B cell (primary cell): Measurements from ENCODE around the gene JADE3. TPM values are rescaled to one million over a fixed set of nuclear protein-coding genes. Genes with fewer than 3 reads are reported as not detected.

Source experiments
- ATAC-seq: fragments of 200-7000 bp; cut with Tn5 transposase; one replicate; pipeline ENCODE4 v1.10.0; 2021; ENCODE audit warnings: low read depth, mild to moderate bottlenecking, moderate number of reproducible peaks, moderate library complexity
- CTCF ChIA-PET: fragments of 350-600 bp; sonication (Branson Sonifier 250); formaldehyde crosslinking; loops from one replicate; lab custom pipeline; 2021; ENCODE audit warnings: antibody characterized with exemption, inconsistent platforms; lab: Charles Lee
- POLR2A ChIA-PET: fragments of 350-600 bp; sonication (Branson Sonifier 250); formaldehyde crosslinking; loops from one replicate; lab custom pipeline; 2021; ENCODE audit warnings: antibody characterized with exemption; lab: Charles Lee
- DNase-seq: peaks from one replicate; pipeline ENCODE4 v3.0.0; 2013
- H2AFZ ChIP-seq: 2 replicates; pipeline ENCODE4 v1.6.1; 2012; ENCODE audit warnings: mild to moderate bottlenecking, low read depth, low read length; ENCODE audit not compliant: insufficient read depth, poor library complexity, severe bottlenecking
- H3K27ac ChIP-seq, 2 donors: 1 replicate in 1 of 2; 2 replicates in 1 of 2; pipeline ENCODE4 v1.5.1; 2012 to 2013; ENCODE audit warnings: low read length in 2 of 2, mild to moderate bottlenecking in 2 of 2, moderate library complexity in 1 of 2
- H3K27me3 ChIP-seq, 4 experiments: fragments of 200-600 bp in 1 of 4; sonication (generic) in 1 of 4; replicated peaks in 1 of 4; 1 replicate in 2 of 4; 2 replicates in 2 of 4; pipeline versions ENCODE4 v1.6.1 to v1.7.0; 2013 to 2016; ENCODE audit warnings: low read length in 3 of 4, mild to moderate bottlenecking in 2 of 4, mixed read lengths in 1 of 4, moderate library complexity in 1 of 4; ENCODE audit not compliant: insufficient read depth in 4 of 4, control insufficient read depth in 3 of 4; ENCODE audit errors: control extremely low read depth in 1 of 4
- H3K36me3 ChIP-seq, 2 experiments: replicated peaks in 1 of 2; 1 replicate in 1 of 2; 2 replicates in 1 of 2; pipeline versions ENCODE4 v1.6.1 to v1.7.1; 2013; ENCODE audit warnings: low read length in 1 of 2; ENCODE audit not compliant: insufficient read depth in 2 of 2, control insufficient read depth in 1 of 2; ENCODE audit errors: control extremely low read depth in 1 of 2, extremely low read depth in 1 of 2
- H3K4me1 ChIP-seq, 2 donors: fragments of 200-600 bp in 1 of 2; sonication (generic) in 1 of 2; 1 replicate in 1 of 2; 2 replicates in 1 of 2; pipeline versions ENCODE4 v1.5.1 to v1.6.1; 2013 to 2017; ENCODE audit warnings: low read length in 2 of 2; ENCODE audit not compliant: control insufficient read depth in 2 of 2, insufficient read depth in 2 of 2
- H3K4me2 ChIP-seq: replicated peaks from 2 replicates; pipeline ENCODE3; 2012; ENCODE audit warnings: mild to moderate bottlenecking, low read depth, low read length; ENCODE audit not compliant: poor library complexity, severe bottlenecking
- H3K4me3 ChIP-seq, 5 experiments: fragments of 200-600 bp in 1 of 5; sonication (generic) in 1 of 5; 1 replicate in 3 of 5; 2 replicates in 2 of 5; pipeline versions ENCODE4 v1.5.1 to v1.7.0; 2011 to 2016; ENCODE audit warnings: low read length in 4 of 5, mild to moderate bottlenecking in 4 of 5, low read depth in 2 of 5, control low read depth in 1 of 5, moderate library complexity in 1 of 5; ENCODE audit not compliant: insufficient read depth in 1 of 5; ENCODE audit errors: control extremely low read depth in 1 of 5, extremely low read depth in 1 of 5
- H3K79me2 ChIP-seq: fragments of 200-600 bp; sonication (generic); one replicate; pipeline ENCODE4 v1.6.0; 2016; ENCODE audit warnings: low read length; ENCODE audit not compliant: control insufficient read depth, insufficient read depth
- H3K9ac ChIP-seq: fragments of 200-600 bp; sonication (generic); 2 replicates; pipeline ENCODE4 v1.6.1; 2017; ENCODE audit warnings: mild to moderate bottlenecking, low read length, moderate library complexity
- H3K9me3 ChIP-seq, 3 donors: one replicate each; pipeline versions ENCODE4 v1.6.1 to v1.7.1; 2013; ENCODE audit warnings: low read length in 2 of 3; ENCODE audit not compliant: control insufficient read depth in 2 of 3, insufficient read depth in 1 of 3; ENCODE audit errors: control extremely low read depth in 1 of 3
- H4K20me1 ChIP-seq: 2 replicates; pipeline ENCODE4 v1.6.0; 2012; ENCODE audit warnings: mild to moderate bottlenecking, low read length; ENCODE audit not compliant: insufficient read depth, control insufficient read depth, poor library complexity, severe bottlenecking
- H3K27ac Mint-ChIP-seq: one replicate; pipeline ENCODE4 v1.8.0; 2021; ENCODE audit warnings: mixed read lengths
- H3K27me3 Mint-ChIP-seq: one replicate; pipeline ENCODE4 v1.8.0; 2021; ENCODE audit warnings: mixed read lengths
- H3K4me1 Mint-ChIP-seq: one replicate; pipeline ENCODE4 v1.8.0; 2021; ENCODE audit warnings: mixed read lengths
- H3K4me3 Mint-ChIP-seq: one replicate; pipeline ENCODE4 v1.8.0; 2021; ENCODE audit warnings: mixed read lengths
- H3K9me3 Mint-ChIP-seq: one replicate; pipeline ENCODE4 v1.8.0; 2022; ENCODE audit warnings: mixed read lengths; ENCODE audit not compliant: insufficient read depth
- EZH2 ChIP-seq: IDR thresholded peaks from 2 replicates; pipeline ENCODE4 v1.6.1; 2012; ENCODE audit warnings: borderline replicate concordance, low read depth, mild to moderate bottlenecking, moderate library complexity, low read length; ENCODE audit not compliant: insufficient read depth, poor library complexity, severe bottlenecking
- WGBS: methylation state at CpG from one replicate; pipeline ENCODE4 v1.1.5; 2013; ENCODE audit warnings: missing lambda C conversion rate; ENCODE audit not compliant: insufficient coverage; 5-methylcytosine and 5-hydroxymethylcytosine counted together
- intact Hi-C: fragments of 100-400 bp; cut with micrococcal nuclease; formaldehyde crosslinking; loops from one replicate; pipeline ENCODE4 v1.10.0; 2022
- polyA plus RNA-seq: library from polyadenylated mRNA; depleted of rRNA; stranded (reverse); fragments of >200 nt; gene quantifications from 2 replicates; pipeline ENCODE4 v1.2.3, GENCODE V29; 2012
- total RNA-seq, 2 donors: library from RNA; stranded (reverse); fragments of 120-200 nt in 1 of 2; gene quantifications; 1 replicate in 1 of 2; 2 replicates in 1 of 2; pipeline versions ENCODE4 v1.2.3 to v1.2.4, GENCODE V29; 2013 to 2022
- TF ChIP-seq, protein P1 (sequence below): fragments of 200-600 bp; IDR thresholded peaks from one replicate; pipeline ENCODE4 v1.8.0; 2022; ENCODE audit warnings: antibody characterized with exemption, mild to moderate bottlenecking

Gene JADE3
- total and polyA plus RNA-seq, 2 donors (not counting 1 experiment from before 2014, with no cell fraction given): 3.6 to 23.4 TPM

DNA sequence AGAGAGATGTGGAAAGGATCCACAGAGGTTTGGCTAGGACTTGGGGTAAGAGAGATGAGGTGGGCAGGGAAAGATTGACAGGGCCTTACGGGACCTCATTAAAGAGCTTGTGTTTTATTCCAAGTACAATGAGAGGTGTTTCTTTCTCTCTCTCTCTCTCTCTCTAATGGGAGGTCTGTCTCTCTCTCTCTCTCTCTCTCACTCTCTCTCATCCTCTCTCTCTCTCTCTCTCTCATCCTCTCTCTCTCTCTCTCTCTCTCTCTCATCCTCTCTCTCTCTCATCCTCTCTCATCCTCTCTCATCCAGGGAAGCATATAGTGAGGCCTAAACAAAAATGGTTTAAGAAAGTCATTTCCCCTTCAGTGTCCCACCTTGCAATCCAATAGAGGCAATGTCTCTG lies 5.4 kb downstream of the JADE3 start:
- ChIA-PET CTCF (no interaction called here), POLR2A (no interaction called here)
- Histone ChIP-seq H3K4me2 (no peak overlapping the region), H3K79me2 (peaks cover 82% of the 10 kb centered on the region), H3K9ac (no peak overlapping the region), H3K4me1 (peaks cover 5 to 22% of the 10 kb centered on the region in 2 donors), H3K4me3 (no peak overlapping the region), H3K27ac (no peak overlapping the region), H4K20me1 (no peaks in the 10 kb centered on the region), H3K27me3 (no peaks in the 10 kb centered on the region), H3K9me3 (peaks cover 0 to 3% (median 0%) of the 10 kb centered on the region in 3 donors), H3K36me3 (no peaks in the 10 kb centered on the region), H2AFZ (no peak overlapping the region)
- ATAC-seq (no peak), DNase-seq (no peak)
- Mint-ChIP-seq H3K4me3 (no peak overlapping the region), H3K27ac (peak overlapping the region; percentile 53), H3K9me3 (peaks cover 3% of the 10 kb centered on the region), H3K27me3 (no peaks in the 10 kb centered on the region), H3K4me1 (peaks cover 46% of the 10 kb centered on the region)
- WGBS: no CpG with 5 or more reads among the region's 1 CpG
- TF ChIP-seq, protein P1, sequence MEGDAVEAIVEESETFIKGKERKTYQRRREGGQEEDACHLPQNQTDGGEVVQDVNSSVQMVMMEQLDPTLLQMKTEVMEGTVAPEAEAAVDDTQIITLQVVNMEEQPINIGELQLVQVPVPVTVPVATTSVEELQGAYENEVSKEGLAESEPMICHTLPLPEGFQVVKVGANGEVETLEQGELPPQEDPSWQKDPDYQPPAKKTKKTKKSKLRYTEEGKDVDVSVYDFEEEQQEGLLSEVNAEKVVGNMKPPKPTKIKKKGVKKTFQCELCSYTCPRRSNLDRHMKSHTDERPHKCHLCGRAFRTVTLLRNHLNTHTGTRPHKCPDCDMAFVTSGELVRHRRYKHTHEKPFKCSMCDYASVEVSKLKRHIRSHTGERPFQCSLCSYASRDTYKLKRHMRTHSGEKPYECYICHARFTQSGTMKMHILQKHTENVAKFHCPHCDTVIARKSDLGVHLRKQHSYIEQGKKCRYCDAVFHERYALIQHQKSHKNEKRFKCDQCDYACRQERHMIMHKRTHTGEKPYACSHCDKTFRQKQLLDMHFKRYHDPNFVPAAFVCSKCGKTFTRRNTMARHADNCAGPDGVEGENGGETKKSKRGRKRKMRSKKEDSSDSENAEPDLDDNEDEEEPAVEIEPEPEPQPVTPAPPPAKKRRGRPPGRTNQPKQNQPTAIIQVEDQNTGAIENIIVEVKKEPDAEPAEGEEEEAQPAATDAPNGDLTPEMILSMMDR: no peak
- no peak for TF ChIP-seq EZH2
- intact Hi-C loops: no loop called here

DNA sequence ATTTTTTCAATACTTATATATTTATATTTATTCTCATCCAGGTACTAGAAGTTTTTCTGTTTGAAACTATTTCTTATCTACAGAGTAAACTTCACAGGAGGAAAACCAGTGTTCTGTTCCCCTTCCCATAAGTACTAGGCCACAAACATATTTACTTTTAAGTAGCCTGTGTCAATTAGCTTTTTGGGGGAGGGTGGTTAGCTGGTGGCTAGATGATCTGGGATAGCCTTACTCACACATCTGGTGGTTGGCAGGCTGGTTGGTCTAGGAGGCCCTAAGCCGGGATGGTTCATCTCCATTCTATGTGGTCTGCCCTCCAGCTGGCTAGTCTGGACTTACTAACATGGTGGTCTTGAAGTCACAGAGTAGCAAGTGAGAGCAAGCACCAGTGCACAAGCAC lies 6.2 kb downstream of the JADE3 start:
- no CpG with 5 or more reads among the region's 1 CpG for WGBS
- DNase-seq (no peak), ATAC-seq (no peak)
- intact Hi-C loops: no loop called here
- TF ChIP-seq EZH2: no peak
- TF ChIP-seq, protein P1: no peak
- peaks cover 3% of the 10 kb centered on the region for H3K9me3 Mint-ChIP-seq
- Histone ChIP-seq H3K36me3 (no peaks in the 10 kb centered on the region), H3K27me3 (no peaks in the 10 kb centered on the region), H3K27ac (no peak overlapping the region), H3K4me2 (no peak overlapping the region), H2AFZ (no peak overlapping the region), H4K20me1 (no peaks in the 10 kb centered on the region), H3K79me2 (peaks cover 89% of the 10 kb centered on the region), H3K9me3 (peaks cover 0 to 3% (median 0%) of the 10 kb centered on the region in 3 donors), H3K9ac (no peak overlapping the region), H3K4me1 (peaks cover 5 to 22% of the 10 kb centered on the region in 2 donors), H3K4me3 (no peak overlapping the region)
- CTCF ChIA-PET: interaction anchor here (1.4 kb wide), 1 partner anchor 113 kb away, joined by 4 read pairs; no protein-coding TSS in a partner anchor
- H3K4me3 Mint-ChIP-seq: no peak overlapping the region
- no peaks in the 10 kb centered on the region for H3K27me3 Mint-ChIP-seq
- POLR2A ChIA-PET: no interaction called here
- peaks cover 45% of the 10 kb centered on the region for H3K4me1 Mint-ChIP-seq
- no peak overlapping the region for H3K27ac Mint-ChIP-seq
